ENCODE data around the gene MXD1.

The MXD1 gene

DNA sequence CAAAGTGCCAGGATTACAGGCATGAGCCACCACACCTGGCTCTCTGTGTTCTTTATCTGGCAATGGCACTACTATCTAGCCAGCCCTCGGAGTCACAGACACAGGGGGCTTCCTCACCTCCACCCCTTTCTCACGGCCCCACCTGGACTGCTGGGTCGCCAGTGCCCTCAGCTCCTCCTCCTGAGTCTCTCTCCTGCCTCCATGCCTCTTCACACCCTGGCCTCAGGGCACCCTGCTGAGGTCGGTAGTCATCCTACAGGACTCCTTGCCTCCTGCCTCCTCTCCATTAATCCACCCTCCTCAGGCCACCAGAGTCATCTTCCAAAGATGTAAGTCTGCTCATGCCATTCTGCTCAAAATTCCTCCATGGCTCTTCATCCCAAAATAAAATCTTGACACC lies 55.1 kb downstream of the MXD1 start:
- no peak for DNase-seq (ENCODE audit: low read depth)
- H3K4me3 ChIP-seq (ENCODE audit: low read length): no peak overlapping the region
- TF ChIP-seq, protein P1, sequence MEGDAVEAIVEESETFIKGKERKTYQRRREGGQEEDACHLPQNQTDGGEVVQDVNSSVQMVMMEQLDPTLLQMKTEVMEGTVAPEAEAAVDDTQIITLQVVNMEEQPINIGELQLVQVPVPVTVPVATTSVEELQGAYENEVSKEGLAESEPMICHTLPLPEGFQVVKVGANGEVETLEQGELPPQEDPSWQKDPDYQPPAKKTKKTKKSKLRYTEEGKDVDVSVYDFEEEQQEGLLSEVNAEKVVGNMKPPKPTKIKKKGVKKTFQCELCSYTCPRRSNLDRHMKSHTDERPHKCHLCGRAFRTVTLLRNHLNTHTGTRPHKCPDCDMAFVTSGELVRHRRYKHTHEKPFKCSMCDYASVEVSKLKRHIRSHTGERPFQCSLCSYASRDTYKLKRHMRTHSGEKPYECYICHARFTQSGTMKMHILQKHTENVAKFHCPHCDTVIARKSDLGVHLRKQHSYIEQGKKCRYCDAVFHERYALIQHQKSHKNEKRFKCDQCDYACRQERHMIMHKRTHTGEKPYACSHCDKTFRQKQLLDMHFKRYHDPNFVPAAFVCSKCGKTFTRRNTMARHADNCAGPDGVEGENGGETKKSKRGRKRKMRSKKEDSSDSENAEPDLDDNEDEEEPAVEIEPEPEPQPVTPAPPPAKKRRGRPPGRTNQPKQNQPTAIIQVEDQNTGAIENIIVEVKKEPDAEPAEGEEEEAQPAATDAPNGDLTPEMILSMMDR (conservative IDR thresholded peaks at IDR 0.05; ENCODE audit: low read length): no peak

DNA sequence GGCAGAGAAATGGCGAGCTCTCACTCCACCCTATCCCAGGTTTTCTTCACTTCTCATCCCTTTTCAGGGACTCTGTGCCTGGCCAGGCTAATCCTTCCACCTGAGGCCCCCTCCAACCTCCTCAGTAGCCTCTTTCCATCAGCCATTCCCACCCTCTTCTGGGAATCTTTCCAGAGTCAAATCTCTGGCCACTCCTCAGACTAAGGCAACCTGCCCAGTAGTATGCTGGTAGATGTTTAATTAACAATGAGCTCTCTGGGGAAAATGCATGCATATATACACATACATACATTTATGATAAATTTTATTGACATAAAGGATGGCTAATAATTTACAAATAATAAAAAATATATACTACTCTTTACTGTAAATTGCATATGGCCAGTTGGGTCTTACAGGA lies 57.9 kb downstream of the MXD1 start:
- TF ChIP-seq, protein P1 (conservative IDR thresholded peaks at IDR 0.05; ENCODE audit: low read length): no peak

DNA sequence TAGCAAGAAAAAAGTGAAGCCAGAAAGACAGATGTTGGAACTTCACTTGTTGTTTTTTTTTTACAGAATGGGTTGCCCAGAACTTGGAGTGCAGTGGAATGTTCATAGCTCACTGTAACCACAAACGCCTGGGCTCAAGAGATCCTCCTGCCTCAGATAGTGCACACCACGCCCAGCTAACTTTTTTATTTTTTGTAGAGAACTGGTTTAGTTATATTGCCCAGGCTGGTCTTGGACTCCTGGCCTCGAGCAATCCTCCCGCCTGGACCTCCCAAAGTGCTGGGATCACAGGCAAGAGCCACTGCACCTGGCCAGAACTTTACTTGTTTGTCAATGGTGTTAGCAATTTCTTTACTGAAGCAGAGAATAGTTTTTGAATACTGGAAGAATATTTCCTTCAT lies 58.4 kb downstream of the MXD1 start:
- H3K4me3 ChIP-seq (ENCODE audit: low read length): no peak overlapping the region
- DNase-seq (ENCODE audit: low read depth): peak; percentile 83
- TF ChIP-seq, protein P1 (conservative IDR thresholded peaks at IDR 0.05; ENCODE audit: low read length): no peak

More for the DNA sequence above, 57.9 kb downstream of the MXD1 start:
- no peak overlapping the region for H3K4me3 ChIP-seq (ENCODE audit: low read length)
- no peak for DNase-seq (ENCODE audit: low read depth)

DNA sequence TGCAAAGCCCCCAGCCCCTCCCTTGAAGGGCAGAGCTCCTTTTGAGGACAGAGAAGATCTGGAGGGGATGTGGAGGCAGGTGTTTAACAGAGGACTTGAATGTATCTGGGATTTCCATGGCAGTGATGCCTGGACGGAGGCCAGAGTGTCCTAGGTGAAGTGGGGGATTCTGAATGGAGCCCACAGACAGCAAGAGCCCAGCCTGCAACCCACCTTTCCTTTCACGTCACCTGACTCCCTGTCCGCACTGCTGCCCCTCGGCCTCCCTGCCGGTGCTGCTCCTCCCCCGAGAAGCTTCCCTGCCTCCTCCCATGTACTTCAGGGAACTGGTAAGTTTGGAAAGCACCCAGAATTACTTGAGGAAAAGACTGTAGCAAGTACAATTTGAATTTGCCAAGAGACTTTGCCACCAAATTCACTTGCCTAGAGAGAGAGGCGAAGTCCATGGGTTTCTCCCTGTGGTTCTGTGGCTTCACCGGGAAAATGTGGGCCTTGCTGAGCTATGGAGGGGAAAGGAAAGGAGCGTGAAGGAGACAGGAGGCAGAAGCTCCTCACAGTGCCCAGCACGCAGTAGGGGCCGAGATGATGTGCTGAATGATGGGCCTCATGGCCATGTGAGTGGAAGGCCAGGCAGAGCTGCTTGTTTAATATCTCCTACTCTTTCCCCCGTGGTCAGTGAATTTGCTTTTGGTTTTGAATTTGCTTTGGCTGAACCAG lies 60.4 kb downstream of the MXD1 start:
- no peak overlapping the region for H3K4me3 ChIP-seq (ENCODE audit: low read length)
- DNase-seq (ENCODE audit: low read depth): no peak
- TF ChIP-seq, protein P1 (conservative IDR thresholded peaks at IDR 0.05; ENCODE audit: low read length): no peak

DNA sequence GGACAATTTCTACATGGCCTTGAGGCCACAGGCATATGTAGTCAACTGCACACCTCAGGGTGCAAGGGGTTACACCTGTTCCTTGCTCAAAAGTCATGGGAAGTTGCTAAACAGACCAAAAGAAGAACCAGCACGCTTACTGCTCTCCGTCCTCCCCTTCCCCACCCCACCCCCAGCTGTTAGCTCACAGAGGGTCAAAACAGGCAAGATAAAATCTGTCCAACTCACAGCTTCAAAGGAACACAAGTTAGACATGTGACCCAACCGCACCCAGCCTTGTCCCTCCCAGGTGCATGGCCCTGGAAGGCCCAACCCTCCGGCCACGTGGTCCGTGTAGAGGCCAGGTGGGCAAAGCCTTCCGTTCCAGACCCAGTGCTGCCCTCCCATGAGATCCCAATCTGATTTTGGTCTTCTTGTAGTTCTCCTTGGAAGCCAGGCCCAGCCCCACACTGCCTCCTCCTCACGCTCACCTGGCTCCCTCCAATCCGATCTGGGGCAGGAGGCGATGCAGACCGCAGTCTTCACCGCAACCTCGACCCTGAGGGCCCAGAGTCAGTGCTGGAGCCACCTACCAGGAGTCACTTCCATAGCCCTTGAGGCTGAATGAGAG lies 61.0 kb downstream of the MXD1 start:
- TF ChIP-seq, protein P1 (conservative IDR thresholded peaks at IDR 0.05; ENCODE audit: low read length): no peak
- no peak overlapping the region for H3K4me3 ChIP-seq (ENCODE audit: low read length)
- DNase-seq (ENCODE audit: low read depth): no peak

DNA sequence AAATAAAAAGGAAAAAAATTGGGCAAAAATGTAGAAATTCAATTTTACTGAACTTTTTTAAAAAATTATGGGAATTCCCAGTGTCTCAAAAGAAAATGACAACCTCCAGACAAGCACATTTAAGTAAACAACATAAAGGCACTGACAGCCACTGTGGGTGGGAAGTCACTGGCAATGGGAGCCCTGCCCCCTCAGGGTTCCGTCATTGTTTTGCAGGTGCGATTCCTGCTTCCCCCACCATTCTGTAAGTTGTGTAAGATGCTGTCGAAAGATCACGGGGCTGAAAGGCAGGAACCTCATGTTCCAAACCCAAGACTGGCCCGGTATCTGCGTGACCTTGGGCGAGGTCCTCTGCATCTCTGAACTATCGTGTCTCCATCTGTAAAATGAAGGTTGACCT lies 62.3 kb downstream of the MXD1 start:
- H3K4me3 ChIP-seq (ENCODE audit: low read length): no peak overlapping the region
- TF ChIP-seq, protein P1 (conservative IDR thresholded peaks at IDR 0.05; ENCODE audit: low read length): no peak
- DNase-seq (ENCODE audit: low read depth): no peak

DNA sequence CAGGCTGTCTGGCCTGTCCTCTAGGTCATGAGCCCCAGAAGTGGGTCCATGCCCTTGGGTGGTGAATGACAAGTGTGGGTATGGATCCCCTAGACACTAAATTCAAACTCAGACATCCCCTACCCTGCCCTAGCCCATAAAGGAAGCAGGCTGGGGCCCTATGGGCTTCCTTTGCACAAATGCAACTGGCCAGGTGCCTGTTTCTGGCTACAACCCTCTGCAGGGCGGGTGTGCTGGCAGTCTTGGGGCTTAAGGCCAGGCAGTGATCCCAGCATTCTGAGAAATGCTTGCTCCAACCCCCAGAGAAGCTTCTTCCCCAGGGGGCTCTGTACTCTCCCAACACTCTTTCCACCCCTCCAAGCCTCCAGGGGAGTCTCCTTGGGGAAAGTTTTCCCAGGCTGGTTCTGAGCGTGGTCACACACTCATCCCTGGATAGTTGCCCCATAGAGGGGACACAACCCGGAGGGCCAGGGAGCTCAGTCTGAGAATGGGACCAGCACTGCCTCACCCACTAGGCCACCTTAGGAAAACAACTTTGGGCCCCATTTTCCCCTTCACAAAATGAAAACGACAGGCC lies 63.1 kb downstream of the MXD1 start:
- TF ChIP-seq, protein P1 (conservative IDR thresholded peaks at IDR 0.05; ENCODE audit: low read length): no peak
- H3K4me3 ChIP-seq (ENCODE audit: low read length): no peak overlapping the region
- DNase-seq (ENCODE audit: low read depth): no peak

Data from AG10803 (cell line).